WTC11 (cell line): ENCODE data around the gene LMBR1. TPM values are rescaled to one million over a fixed set of nuclear protein-coding genes. Genes with fewer than 3 reads are reported as not detected.

ENCODE experiments used
- ATAC-seq: fragments of 200-7000 bp; cut with Tn5 transposase; 2 replicates; pipeline ENCODE4 v1.10.0; 2021; ENCODE audit warnings: mild to moderate bottlenecking, moderate library complexity
- CTCF ChIA-PET: fragments of 300-600 bp; sonication (Branson Sonifier 250); formaldehyde crosslinking; loops from one replicate; lab custom pipeline; 2021; ENCODE audit warnings: antibody characterized with exemption; lab: Charles Lee
- POLR2A ChIA-PET: fragments of 350-600 bp; sonication (Branson Sonifier 250); formaldehyde crosslinking; loops from one replicate; lab custom pipeline; 2021; ENCODE audit warnings: antibody characterized with exemption; lab: Charles Lee
- DNase-seq: peaks from one replicate; pipeline ENCODE4 v3.0.0; 2021; ENCODE audit warnings: low spot score
- H3K27ac Mint-ChIP-seq: 2 replicates; pipeline ENCODE4 v1.8.0; 2021; ENCODE audit warnings: mixed read lengths
- H3K27me3 Mint-ChIP-seq: 2 replicates; pipeline ENCODE4 v1.8.0; 2021; ENCODE audit warnings: low read depth, mild to moderate bottlenecking, moderate library complexity, mixed read lengths
- H3K36me3 Mint-ChIP-seq: 2 replicates; pipeline ENCODE4 v1.8.0; 2021; ENCODE audit warnings: mixed read lengths
- H3K4me1 Mint-ChIP-seq: 2 replicates; pipeline ENCODE4 v1.8.0; 2022; ENCODE audit warnings: mixed read lengths
- H3K4me3 Mint-ChIP-seq: 2 replicates; pipeline ENCODE4 v1.8.0; 2021; ENCODE audit warnings: mild to moderate bottlenecking, moderate library complexity, mixed read lengths
- H3K9me3 Mint-ChIP-seq: 2 replicates; pipeline ENCODE4 v1.8.0; 2021; ENCODE audit warnings: mixed read lengths
- ATF1 ChIP-seq: sonication (generic); formaldehyde crosslinking; IDR thresholded peaks from 2 replicates; pipeline ENCODE4 v1.8.1; 2023; ENCODE audit warnings: mild to moderate bottlenecking, moderate library complexity, missing genetic modification reagents
- FOXJ3 ChIP-seq: sonication (generic); formaldehyde crosslinking; IDR thresholded peaks from 2 replicates; pipeline ENCODE4 v1.9.0; 2021; ENCODE audit warnings: missing genetic modification reagents, mild to moderate bottlenecking, borderline replicate concordance
- FOXK1 ChIP-seq: sonication (generic); formaldehyde crosslinking; IDR thresholded peaks from 2 replicates; pipeline ENCODE4 v1.8.0; 2022; ENCODE audit warnings: mild to moderate bottlenecking, moderate library complexity, missing genetic modification reagents
- FOXP1 ChIP-seq: sonication (generic); formaldehyde crosslinking; IDR thresholded peaks from 2 replicates; pipeline ENCODE4 v1.8.0; 2022; ENCODE audit warnings: missing genetic modification reagents, mild to moderate bottlenecking, moderate library complexity, borderline replicate concordance
- KAT7 ChIP-seq: sonication (generic); formaldehyde crosslinking; IDR thresholded peaks from 2 replicates; pipeline ENCODE4 v1.8.1; 2023; ENCODE audit warnings: missing genetic modification reagents, mild to moderate bottlenecking, borderline replicate concordance
- MLX ChIP-seq: sonication (generic); formaldehyde crosslinking; IDR thresholded peaks from 2 replicates; pipeline ENCODE4 v1.8.1; 2023; ENCODE audit warnings: mild to moderate bottlenecking, missing genetic modification reagents, moderate library complexity
- NR3C1 ChIP-seq: sonication (generic); formaldehyde crosslinking; conservative IDR thresholded peaks from 2 replicates; pipeline ENCODE4 v1.8.1; 2023; ENCODE audit warnings: low read depth, mild to moderate bottlenecking, missing genetic modification reagents
- PREB ChIP-seq: sonication (generic); formaldehyde crosslinking; IDR thresholded peaks from 2 replicates; pipeline ENCODE4 v1.8.1; 2022; ENCODE audit warnings: mild to moderate bottlenecking, missing genetic modification reagents, moderate library complexity, borderline replicate concordance
- TEAD4 ChIP-seq: sonication (generic); formaldehyde crosslinking; IDR thresholded peaks from 2 replicates; pipeline ENCODE4 v1.8.0; 2022; ENCODE audit warnings: mild to moderate bottlenecking, missing genetic modification reagents
- ZNF121 ChIP-seq: sonication (generic); formaldehyde crosslinking; IDR thresholded peaks from 2 replicates; pipeline ENCODE4 v1.8.0; 2023; ENCODE audit warnings: missing genetic modification reagents
- ZNF281 ChIP-seq: sonication (generic); formaldehyde crosslinking; IDR thresholded peaks from 2 replicates; pipeline ENCODE4 v1.8.0; 2023; ENCODE audit warnings: mild to moderate bottlenecking, missing genetic modification reagents
- ZNF317 ChIP-seq: sonication (generic); formaldehyde crosslinking; IDR thresholded peaks from 2 replicates; pipeline ENCODE4 v1.8.1; 2023; ENCODE audit warnings: low read depth, mild to moderate bottlenecking, moderate library complexity, missing genetic modification reagents, borderline replicate concordance
- ZNF396 ChIP-seq: fragments of 250-450 bp; sonication (Bioruptor Pico); IDR thresholded peaks from 2 replicates; pipeline ENCODE4 v1.8.0; 2021; ENCODE audit warnings: mild to moderate bottlenecking, moderate library complexity, borderline replicate concordance
- ZNF416 ChIP-seq: fragments of 250-450 bp; sonication (Bioruptor Pico); IDR thresholded peaks from 2 replicates; pipeline ENCODE4 v1.9.0; 2021; ENCODE audit warnings: mild to moderate bottlenecking, inconsistent platforms
- ZNF423 ChIP-seq: fragments of 250-450 bp; sonication (Bioruptor Pico); IDR thresholded peaks from 2 replicates; pipeline ENCODE4 v2.1.2; 2022; ENCODE audit warnings: mild to moderate bottlenecking, moderate library complexity
- ZNF512 ChIP-seq: sonication (generic); formaldehyde crosslinking; IDR thresholded peaks from 2 replicates; pipeline ENCODE4 v1.8.1; 2022; ENCODE audit warnings: missing genetic modification reagents, borderline replicate concordance
- ZNF671 ChIP-seq: fragments of 250-450 bp; sonication (Bioruptor Pico); IDR thresholded peaks from 2 replicates; pipeline ENCODE4 v1.8.0; 2021; ENCODE audit warnings: mild to moderate bottlenecking
- ZSCAN18 ChIP-seq: fragments of 250-450 bp; sonication (Bioruptor Pico); IDR thresholded peaks from 2 replicates; pipeline ENCODE4 v2.1.2; 2022; ENCODE audit warnings: mild to moderate bottlenecking, moderate library complexity
- total RNA-seq: library from RNA; stranded (reverse); gene quantifications from 3 replicates; pipeline ENCODE4 v1.2.3, GENCODE V29; 2021

The LMBR1 gene
- total RNA-seq, 1 experiment from 2014 or later: 55.6 TPM

GRCh38 chr7:156766666-156767065 lies 126.3 kb downstream of the LMBR1 start:
- no peak for DNase-seq
- POLR2A ChIA-PET: no interaction called here
- H3K36me3 Mint-ChIP-seq: peaks cover 10% of the 10 kb centered on the region
- H3K4me1 Mint-ChIP-seq: peaks cover 12% of the 10 kb centered on the region
- no peak for TF ChIP-seq ZNF671 (CRISPR knock-in tag)
- TF ChIP-seq ZNF423 (CRISPR knock-in tag): no peak
- TF ChIP-seq PREB (CRISPR knock-in tag): no peak
- TF ChIP-seq ZNF396 (CRISPR knock-in tag): no peak
- no peak for TF ChIP-seq ZNF121
- TF ChIP-seq KAT7 (CRISPR knock-in tag): no peak
- no peak for TF ChIP-seq MLX (CRISPR knock-in tag)
- no peak for TF ChIP-seq FOXK1 (CRISPR knock-in tag)
- no peak for TF ChIP-seq FOXP1
- TF ChIP-seq TEAD4 (CRISPR knock-in tag): no peak
- TF ChIP-seq, all 79 proteins: peak for 0
- H3K27ac Mint-ChIP-seq: peak overlapping the region; percentile 3; the same call in 1 of the 2 replicates
- H3K9me3 Mint-ChIP-seq: no peaks in the 10 kb centered on the region
- ATAC-seq: no peak
- H3K27me3 Mint-ChIP-seq: no peaks in the 10 kb centered on the region
- no peak overlapping the region for H3K4me3 Mint-ChIP-seq
- CTCF ChIA-PET: no interaction called here

- ATAC-seq (no peak), DNase-seq (no peak)
- Mint-ChIP-seq H3K27me3 (no peaks in the 10 kb centered on the region), H3K4me3 (no peak overlapping the region), H3K36me3 (peaks cover 11% of the 10 kb centered on the region), H3K9me3 (no peaks in the 10 kb centered on the region), H3K4me1 (peaks cover 12% of the 10 kb centered on the region), H3K27ac (peak overlapping the region; percentile 3; the same call in 1 of the 2 replicates)
- ChIA-PET CTCF (no interaction called here), POLR2A (no interaction called here)
- TF ChIP-seq ZNF512 (CRISPR knock-in tag) (no peak), ZSCAN18 (CRISPR knock-in tag) (no peak), ZNF281 (CRISPR knock-in tag) (no peak), ZNF416 (CRISPR knock-in tag) (no peak), FOXP1 (no peak), FOXJ3 (no peak), ATF1 (CRISPR knock-in tag) (no peak), ZNF317 (CRISPR knock-in tag) (no peak), NR3C1 (no peak)
These were observed 126.9 kb downstream of the LMBR1 start for GRCh38 chr7:156765901-156766656.
